Measurements from ENCODE around the gene HPCAL1. TPM values are rescaled to one million over a fixed set of nuclear protein-coding genes. Genes with fewer than 3 reads are reported as not detected.

The HPCAL1 gene
- total and polyA plus RNA-seq, 12 donors: 17.4 to 118 (median 61.3) TPM

- 95 to 100% methylated on average over 1 of the region's 1 CpG; no CpG with 5 or more reads in 2 of the 4 donors for WGBS, 4 donors
- Histone ChIP-seq H3K27me3 (no peaks in the 10 kb centered on the region), H3K27ac (no peak overlapping the region), H3K9me3 (replicated peaks in 1 of 3) (no peaks in the 10 kb centered on the region), H3K4me3 (no peak overlapping the region), H3K4me1 (replicated peaks in 1 of 2) (peaks cover 0 to 19% of the 10 kb centered on the region in 2 donors), H3K36me3 (replicated peaks in 1 of 2) (no peaks in the 10 kb centered on the region)
- no peak for DNase-seq
- intact Hi-C loops (cut with DNase I): no loop called here
- no peak for TF ChIP-seq POLR2A (IDR thresholded peaks at IDR 0.05)
- TF ChIP-seq, protein P1, sequence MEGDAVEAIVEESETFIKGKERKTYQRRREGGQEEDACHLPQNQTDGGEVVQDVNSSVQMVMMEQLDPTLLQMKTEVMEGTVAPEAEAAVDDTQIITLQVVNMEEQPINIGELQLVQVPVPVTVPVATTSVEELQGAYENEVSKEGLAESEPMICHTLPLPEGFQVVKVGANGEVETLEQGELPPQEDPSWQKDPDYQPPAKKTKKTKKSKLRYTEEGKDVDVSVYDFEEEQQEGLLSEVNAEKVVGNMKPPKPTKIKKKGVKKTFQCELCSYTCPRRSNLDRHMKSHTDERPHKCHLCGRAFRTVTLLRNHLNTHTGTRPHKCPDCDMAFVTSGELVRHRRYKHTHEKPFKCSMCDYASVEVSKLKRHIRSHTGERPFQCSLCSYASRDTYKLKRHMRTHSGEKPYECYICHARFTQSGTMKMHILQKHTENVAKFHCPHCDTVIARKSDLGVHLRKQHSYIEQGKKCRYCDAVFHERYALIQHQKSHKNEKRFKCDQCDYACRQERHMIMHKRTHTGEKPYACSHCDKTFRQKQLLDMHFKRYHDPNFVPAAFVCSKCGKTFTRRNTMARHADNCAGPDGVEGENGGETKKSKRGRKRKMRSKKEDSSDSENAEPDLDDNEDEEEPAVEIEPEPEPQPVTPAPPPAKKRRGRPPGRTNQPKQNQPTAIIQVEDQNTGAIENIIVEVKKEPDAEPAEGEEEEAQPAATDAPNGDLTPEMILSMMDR (IDR thresholded peaks at IDR 0.05): no peak
Observed at GRCh38 chr2:10370390-10370789, 67.7 kb downstream of the HPCAL1 start.

DNA sequence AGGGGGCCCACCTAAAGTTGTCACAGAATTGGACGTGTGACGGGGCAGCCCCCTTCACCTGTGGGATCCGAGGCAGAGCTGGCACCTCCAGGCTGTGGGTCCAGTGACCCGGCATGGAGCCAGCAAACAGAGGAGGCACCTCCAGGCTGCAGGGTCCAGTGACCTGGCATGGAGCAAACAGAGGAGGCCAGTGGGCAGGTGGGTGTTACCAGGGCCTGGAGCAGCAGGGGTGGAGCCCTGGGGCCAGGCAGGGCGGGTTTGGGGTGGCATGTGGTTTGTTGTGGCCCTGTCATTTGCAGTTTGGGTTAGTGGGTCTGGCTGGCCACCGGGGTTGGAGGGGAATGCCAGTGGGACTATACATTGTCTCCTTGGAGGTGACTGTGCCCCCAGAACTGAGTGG, 68.2 kb downstream of the HPCAL1 start:
- intact Hi-C loops (cut with DNase I): no loop called here
- no peak overlapping the region for H3K27ac ChIP-seq
- WGBS, 4 donors: 93 to 97% (median 94%) methylated on average over 3 to 6 of the region's 6 CpGs
- H3K36me3 ChIP-seq (replicated peaks in 1 of 2): no peaks in the 10 kb centered on the region
- no peak for DNase-seq
- H3K27me3 ChIP-seq: no peaks in the 10 kb centered on the region
- no peak for TF ChIP-seq POLR2A (IDR thresholded peaks at IDR 0.05)
- TF ChIP-seq, protein P1 (IDR thresholded peaks at IDR 0.05): no peak
- H3K4me1 ChIP-seq (replicated peaks in 1 of 2): peaks cover 0 to 19% of the 10 kb centered on the region in 2 donors
- no peaks in the 10 kb centered on the region for H3K9me3 ChIP-seq (replicated peaks in 1 of 3)
- H3K4me3 ChIP-seq: no peak overlapping the region

GRCh38 chr2:10371441-10372196, 68.9 kb downstream of the HPCAL1 start:
- intact Hi-C loops (cut with DNase I): no loop called here
- Histone ChIP-seq H3K27ac (no peak overlapping the region), H3K9me3 (replicated peaks in 1 of 3) (no peaks in the 10 kb centered on the region), H3K36me3 (replicated peaks in 1 of 2) (no peaks in the 10 kb centered on the region), H3K4me3 (no peak overlapping the region), H3K27me3 (no peaks in the 10 kb centered on the region), H3K4me1 (replicated peaks in 1 of 2) (peaks cover 0 to 19% of the 10 kb centered on the region in 2 donors)
- 91 to 96% (median 92%) methylated on average over 14 to 15 of the region's 15 CpGs for WGBS, 4 donors
- TF ChIP-seq POLR2A (IDR thresholded peaks at IDR 0.05): no peak
- TF ChIP-seq, protein P1 (IDR thresholded peaks at IDR 0.05): no peak
- DNase-seq: no peak

- Histone ChIP-seq H3K27ac (no peak overlapping the region), H3K4me3 (no peak overlapping the region), H3K4me1 (replicated peaks in 1 of 2) (peaks cover 0 to 19% of the 10 kb centered on the region in 2 donors), H3K9me3 (replicated peaks in 1 of 3) (no peaks in the 10 kb centered on the region), H3K27me3 (no peaks in the 10 kb centered on the region), H3K36me3 (replicated peaks in 1 of 2) (no peaks in the 10 kb centered on the region)
- intact Hi-C loops (cut with DNase I): no loop called here
- no peak for DNase-seq
- WGBS, 4 donors: 90 to 97% (median 96%) methylated on average over 4 to 20 of the region's 20 CpGs
- TF ChIP-seq, protein P1 (IDR thresholded peaks at IDR 0.05): no peak
- no peak for TF ChIP-seq POLR2A (IDR thresholded peaks at IDR 0.05)
Observed at GRCh38 chr2:10372203-10372861, 69.6 kb downstream of the HPCAL1 start.

Measured in adrenal gland (tissue), 12 donors.